Activated naive CD4-positive, alpha-beta T cell treated with Interleukin-2 at 50 U/mL for 16 hours (primary cell): ENCODE results near the gene COLEC12.

Experiments used
- DNase-seq: peaks from one replicate; pipeline ENCODE4 v3.0.0-alpha.2; 2020

The COLEC12 gene

DNA sequence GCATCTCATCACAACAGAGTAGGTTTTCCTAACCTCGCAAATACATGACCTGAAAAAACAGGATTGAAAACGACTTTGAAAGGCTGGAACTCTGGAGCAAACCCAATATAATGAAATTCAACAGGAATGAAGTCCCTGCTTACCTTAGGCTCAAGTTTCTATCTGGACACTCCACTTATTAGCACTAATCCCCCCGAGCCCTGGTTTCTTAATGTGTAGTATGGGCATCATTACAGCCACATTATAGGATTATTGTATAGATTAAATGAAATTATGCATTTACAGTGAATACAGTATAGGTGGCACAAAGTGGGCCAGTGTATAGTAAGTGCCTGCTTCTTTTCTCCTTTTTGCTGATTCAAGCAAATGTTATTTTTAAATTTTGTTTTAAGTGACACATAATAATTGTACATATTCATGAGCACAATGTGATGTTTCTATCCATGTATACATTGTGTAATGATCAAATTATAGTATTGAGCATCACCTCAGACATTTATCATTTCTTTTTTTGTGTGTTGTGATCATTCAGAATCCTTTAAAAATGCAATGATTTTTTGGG lies 118.0 kb downstream of the COLEC12 start:
- no peak for DNase-seq

DNA sequence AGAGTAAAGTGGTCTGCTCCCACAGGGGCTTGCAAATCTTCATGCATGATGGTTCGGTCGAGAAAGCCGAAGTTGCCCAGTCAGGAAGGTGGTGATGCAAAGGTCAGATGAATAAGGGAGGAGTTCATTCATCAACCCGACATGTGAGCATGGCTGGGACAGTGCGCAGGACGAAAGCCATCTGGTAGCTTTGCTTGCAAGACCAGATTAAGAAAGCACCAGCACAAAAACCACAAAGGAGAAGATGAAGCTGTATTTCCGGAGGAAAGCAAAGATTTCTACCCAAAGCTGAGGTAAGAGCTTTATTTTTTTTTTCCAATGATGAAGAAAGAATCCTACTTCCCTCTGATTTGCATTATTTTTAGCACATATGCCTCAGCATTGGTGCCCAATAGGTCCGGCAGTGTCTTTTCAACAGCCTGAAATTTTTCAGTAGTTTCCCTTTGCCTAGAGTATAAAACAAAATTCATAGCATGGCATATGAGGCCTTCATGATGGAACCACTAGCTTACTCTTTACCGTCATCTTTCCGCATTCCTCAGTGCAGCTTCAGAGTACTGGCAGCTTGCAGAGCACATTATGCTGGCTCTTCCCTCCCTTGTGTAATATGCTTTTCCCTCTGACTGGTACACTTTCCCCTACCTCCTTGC lies 120.7 kb downstream of the COLEC12 start:
- no peak for DNase-seq

DNA sequence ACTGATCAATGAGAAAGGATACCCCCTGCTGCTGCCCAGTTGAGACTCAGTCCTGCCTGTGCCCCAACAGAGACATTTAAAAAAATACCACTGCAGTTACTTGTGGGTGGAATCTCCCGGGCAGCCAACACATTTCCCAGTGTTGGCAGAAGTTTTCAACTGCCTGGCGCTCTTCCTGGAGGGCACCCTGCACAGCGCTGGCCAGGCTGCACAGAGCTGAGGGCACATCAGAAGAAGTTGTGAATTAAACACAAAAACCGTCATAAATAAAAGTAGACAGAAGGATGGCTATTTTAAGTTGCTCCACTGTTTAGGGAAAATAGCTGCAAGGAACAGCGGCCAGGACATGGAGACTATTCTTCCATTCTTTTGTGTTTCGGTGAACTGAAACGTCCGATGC lies 122.4 kb downstream of the COLEC12 start:
- DNase-seq = no peak

DNA sequence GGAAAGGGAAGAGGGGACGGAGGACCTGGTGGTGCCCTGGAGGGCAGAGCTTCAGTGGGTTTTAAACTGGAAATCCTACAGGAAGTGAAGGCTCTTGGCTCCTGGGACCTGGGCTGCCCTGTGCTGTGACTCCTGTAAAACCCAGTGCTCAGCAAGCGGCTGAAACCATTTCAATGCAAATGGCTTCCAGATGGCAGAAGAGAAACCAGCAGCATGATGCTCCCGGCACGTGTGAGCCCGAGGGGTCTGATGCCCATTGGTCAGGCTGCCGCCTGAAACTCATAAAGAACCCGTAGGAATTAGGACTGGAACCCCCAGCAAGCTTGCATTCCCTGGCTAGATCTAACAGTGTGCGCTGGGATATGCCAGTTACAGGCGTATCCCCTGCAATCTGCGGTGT lies 123.4 kb downstream of the COLEC12 start:
- no peak for DNase-seq

DNA sequence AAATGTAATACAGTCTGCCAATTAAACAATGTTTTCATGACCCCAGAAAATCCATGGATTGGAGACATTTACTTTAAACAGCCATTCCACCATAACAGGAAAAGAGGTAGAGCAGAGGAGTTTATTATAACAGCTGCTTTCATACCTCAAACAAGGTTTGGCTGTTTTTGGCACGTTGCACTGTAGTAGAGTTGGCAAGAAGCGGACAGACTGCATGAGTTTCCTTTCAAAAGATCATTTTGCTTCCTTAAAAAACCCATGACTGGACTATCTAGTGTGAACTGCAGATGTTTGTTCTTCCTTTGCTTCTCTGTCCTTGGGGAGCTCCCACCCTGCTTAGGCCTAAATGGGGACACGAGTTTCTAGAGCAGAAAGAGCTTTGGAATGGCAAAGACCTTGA lies 124.2 kb downstream of the COLEC12 start:
- DNase-seq = no peak

DNA sequence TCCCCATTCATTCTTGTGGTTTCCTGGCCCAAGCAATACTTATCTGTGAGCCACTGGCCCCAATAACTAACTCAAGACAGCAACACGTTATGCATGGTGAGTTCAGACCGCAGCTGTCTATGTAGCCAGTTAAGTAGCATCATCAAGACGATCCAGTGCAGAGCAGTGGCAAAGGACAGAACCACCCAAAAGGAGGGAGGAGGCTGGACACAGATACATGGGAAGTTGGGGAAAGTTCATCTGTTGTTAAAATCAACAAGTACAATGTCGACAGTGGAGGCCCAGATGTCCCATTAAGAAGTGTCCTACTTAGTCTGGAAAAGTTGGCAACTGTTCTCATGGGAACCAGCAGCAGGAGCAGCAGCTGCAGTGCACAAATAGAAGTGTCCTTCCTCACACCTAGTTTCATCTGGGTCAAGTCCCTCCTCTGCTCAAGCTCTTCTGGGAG lies 125.8 kb downstream of the COLEC12 start:
- DNase-seq = no peak

DNA sequence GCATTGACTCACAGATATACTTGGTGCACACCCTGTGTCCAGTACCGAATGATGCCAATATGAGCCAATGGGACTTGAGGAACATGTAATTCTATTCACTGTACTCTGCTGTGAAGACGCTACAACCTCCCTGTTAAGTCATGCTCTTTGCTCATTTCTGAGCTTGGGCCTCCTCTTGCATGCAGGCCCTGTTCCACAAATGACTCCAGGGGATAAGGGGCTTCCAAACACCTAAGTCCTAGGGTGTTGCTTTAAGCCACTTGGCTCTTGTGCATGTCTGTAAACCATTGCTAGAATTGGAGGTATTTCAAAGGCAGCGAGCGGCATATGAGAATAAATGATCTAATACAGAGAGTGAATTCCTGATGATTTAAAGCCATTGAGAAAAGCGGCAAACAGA lies 126.7 kb downstream of the COLEC12 start:
- DNase-seq = no peak

DNA sequence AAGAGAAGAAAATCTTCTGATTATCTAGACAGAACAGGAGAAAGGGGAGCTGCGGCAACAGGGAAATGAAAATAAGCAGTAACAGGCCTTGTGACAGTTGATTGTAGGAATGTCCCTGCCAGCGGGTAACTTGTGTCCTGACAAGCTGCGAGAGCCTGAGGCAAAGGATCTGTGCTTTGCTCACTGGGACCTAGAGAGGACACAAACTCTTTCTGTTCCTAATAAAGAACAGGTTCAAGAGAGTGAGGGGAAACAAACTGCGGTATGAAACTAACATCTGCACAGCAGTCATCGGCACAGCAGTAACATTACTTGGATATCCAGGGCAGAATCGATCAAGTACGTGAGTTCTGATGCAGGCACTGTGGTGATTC lies 128.9 kb downstream of the COLEC12 start:
- no peak for DNase-seq

DNA sequence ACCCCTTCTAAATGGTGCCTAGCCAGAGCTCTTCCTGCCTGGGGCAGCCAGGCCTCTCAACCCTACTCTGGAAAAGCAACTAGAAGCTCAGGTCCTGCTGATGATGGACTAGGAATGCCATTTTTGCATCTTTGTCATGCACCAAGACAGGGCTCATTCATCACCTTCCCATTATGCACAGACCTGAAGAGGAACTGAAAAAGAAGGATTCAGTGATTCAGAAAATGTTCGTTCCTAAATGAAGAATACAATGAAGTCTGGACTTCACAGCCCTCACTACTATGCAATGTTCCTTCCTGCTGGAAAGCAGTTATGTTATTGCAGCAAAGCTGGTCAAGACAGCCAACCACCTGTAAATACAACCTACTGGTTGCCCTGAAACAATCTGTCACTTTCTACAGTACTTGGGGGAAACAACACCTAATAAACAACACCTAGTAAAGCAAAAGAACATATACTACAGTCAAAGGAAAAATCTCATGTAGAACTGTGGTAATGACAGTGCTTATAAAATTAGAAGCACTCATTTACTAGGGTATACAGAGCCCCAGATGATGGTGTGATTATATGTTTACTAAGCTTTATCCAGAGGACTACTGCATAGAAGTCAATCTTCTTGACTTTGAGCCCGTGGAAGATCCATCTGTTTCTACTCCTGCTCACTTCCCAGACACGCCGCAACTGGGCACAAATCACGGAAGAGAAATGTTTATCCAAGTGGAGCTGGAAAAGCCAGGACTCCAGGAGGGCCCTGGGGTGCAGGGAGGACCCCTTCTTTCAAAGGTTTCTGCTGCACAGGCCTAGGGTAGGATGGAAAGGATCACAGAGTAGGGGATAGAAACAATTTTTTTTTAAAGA lies 129.5 kb downstream of the COLEC12 start:
- DNase-seq = no peak

DNA sequence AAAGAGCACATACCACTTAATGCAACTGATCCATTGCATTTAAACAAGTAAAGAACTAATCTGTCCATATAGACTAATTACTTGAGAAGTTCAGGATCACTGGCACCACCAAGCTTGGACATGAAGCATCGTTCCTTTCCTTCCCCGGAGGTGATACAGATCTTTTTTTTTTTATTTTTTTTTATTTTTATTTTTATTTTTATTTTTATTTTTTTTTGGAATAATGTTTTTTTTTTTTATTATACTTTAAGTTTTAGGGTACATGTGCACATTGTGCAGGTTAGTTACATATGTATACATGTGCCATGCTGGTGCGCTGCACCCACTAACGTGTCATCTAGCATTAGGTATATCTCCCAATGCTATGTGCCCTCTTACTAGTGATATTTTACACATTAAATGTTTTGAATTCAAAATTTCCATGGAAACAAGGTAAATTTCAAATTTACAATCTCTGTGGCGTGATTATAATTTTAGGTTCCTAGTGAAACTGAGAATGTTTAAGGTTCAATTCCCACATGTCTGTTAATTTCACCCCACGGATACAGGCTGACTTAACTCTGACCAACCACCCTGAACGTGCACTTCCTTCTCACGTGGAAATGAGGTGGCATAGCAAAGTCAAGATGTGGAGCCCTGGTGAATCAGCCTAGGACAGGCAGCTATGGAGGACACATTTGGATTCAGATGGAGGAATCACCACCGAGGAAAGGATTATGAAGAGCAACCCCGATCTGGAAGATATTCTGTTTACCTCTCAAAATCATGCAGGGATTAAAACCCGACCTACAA lies 131.1 kb downstream of the COLEC12 start:
- DNase-seq = no peak

DNA sequence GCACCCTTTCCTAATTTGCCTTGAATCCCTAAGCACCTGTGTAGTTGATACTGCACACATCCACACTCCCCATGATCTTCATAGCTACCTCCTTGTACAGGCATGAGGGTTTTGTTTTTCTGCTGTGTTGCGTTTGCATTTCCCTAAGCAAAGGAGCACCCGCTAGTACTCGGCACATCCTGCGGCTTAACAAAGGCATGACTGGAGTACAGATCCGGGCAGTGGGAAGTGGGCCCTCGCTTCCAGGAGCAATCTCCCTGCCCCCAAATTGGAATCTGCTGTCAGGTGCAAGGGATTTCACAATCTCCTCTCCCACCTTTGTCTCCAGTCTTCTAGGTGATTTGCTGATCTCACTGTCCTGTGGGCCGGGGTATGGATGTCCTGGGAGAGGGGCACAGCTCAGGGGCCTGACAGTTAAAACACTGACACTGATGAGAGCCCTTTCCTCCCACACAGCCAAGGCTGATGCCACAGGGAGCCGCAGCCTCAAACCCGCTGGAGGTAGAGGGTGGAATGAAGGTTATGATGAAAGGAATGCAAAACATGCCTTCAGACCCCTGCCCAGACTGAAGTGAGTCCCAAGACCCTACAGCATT lies 133.9 kb downstream of the COLEC12 start:
- DNase-seq = no peak

DNA sequence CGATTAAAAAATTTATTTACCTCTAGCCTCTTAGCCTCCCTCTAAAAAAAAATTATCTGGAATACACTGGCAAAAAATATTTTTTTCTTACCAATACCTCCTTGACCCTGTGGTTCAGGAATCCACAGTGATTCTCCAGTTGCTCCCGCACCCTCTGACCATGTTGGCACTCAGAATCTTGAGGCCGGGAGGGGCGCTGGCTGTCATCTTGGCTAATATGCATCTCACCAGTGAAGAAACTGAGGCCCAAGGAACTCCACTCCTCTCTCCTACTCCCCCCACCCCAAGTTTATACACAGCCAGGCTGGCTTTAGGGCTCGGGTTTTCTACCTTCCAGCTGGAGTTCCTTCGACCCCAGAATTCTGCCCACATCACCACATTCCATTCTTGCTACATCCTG lies 134.8 kb downstream of the COLEC12 start:
- DNase-seq = no peak

DNA sequence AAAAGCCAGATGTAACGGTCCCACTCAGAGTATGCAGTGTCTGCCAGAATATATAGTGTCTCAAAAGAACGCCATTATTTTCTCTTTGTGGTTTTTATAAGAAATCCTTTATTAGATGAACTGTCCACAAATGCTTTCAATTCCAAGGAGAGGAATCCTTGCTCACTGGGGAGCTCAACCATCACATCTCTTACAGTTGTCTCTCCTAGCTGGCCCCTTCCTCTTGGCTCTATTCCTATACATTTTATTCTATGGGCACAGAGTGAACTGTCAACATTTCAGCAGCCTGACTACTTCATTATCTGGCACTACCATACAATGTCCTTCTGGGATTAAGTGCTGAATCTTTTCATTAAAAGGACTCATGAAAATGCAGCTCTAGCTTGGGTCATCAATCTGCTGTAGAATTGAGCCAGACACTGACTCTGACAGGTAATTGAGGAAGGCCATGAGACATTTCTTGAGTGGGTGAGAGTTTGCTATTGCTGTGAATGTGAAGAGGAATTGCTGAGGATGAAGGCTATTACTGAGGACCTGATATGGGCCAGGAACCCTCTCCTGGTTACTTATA lies 136.2 kb downstream of the COLEC12 start:
- DNase-seq = no peak

DNA sequence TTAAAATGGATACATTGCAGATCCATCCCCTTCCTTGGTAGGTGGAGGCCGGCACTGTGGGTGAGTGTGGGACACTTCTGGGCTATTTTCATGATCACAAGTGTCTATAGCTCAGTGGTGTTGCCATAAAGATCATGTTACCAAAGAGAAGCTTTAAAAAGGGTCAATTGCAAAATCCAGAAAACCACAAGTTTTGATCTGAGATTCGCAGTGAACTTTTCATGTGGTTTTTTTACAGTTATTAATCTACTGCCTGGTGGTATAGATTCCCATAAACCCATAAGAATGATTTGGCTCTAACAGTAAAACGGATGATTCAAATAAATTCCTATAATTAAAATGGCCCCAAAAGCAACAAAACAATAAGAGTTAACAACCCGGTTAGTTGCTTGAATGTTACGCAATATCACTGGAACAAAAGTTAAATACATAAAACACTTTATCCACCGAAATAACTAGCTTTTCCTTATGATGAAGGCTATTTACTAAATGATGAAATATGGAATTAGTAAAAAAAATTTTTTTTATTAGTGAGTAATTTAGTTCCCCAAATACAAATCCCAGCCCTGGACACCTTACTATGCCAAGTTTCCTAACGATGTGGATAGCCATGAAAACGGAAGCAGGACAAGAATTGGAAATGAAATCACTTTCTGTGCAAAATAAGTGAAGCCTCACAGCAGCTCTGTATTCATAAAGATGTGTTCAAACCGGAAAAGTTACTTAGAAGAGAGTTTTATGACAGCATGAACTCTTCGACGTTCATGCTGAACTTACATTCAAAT lies 137.0 kb downstream of the COLEC12 start:
- DNase-seq = no peak

DNA sequence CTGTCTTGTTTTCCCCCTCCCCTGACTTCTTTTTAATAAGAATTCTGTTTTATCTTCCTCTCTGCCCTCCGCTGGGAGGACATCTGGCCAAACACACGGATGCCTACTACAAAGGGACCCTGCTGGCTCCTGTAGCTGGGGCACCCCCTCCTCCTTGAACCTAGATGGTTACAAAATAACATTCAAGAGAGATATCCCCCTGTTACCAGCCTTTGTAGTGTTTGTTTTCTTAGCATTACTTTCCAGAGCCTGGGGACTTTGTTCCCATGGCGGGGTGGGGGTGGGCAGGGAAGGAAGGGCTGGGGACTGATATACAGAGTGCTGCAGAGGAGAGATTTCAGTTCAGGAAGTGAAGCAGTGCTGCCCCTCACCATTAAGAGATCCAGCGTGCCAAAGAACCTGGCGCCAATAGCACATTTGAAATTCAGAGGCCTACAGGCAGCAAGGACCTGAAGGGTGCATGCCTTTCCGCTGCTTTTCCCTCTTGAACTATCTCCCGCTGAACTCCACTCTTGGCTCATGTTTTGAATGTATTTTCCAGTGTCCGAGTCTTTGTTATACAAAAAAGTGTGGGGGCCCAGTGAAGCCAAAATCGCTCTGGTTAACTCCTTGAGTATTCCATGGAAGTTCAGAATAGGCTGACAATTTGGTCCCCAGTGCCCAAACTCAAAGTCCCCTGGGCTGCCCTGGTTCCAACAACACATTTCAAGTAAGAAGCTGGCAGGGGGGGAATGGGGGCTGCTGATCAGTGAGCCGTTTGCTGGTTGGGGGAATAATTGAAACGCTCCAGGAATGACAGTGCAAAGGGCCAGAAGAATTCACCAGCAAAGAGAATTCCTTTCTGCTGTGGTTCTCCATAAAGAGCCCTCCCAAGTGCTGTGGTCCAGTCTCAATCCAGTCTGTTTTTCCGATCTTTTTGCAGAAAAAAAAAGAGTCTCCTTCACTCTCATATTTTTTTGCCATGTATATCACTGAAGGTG lies 137.9 kb downstream of the COLEC12 start:
- no peak for DNase-seq

DNA sequence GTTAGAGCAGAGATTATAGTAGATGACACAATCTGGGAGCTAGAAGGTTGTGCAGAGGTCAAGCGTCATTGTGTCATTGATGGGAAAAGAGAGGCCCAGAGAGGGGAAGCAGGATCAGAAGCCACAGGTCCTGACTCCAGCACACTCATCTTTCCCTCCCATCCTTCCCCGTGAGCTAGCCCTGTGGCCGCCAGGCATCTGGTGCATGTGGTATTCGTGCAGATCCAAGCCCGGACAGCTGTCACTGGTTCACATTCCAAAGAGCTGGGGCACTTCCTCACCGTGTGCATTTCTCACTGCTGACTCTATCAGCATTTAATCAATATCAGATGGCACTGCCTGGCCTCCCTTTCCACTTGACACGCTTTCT lies 138.6 kb downstream of the COLEC12 start:
- no peak for DNase-seq

DNA sequence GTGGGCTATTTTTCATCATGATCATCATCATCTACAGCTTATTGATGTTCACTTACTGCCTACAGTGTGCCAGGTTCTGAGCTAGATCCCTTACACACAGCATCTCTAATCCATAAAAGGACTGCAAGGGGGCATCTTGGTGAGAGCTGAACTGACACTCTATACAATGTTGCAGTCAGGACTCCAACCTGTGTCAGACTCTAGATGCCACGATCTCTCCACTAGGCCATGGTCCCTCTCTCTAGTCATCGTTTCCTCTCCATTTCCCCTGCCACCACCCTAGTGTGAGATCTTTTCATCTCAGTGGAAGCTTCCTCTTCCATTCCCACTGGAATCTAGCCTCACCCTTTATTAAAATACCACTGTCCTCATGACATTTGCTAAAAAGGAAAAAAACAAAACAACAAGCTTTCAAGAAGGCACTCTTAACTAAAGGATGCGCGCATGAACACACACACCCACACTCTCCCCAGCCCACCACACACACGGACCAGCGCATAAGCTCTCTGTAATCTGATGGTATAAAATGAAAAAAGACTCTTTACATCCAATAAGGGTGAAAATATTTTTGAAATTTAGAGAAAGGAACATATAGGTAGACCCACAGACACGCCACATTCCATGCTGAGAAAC lies 139.3 kb downstream of the COLEC12 start:
- no peak for DNase-seq

DNA sequence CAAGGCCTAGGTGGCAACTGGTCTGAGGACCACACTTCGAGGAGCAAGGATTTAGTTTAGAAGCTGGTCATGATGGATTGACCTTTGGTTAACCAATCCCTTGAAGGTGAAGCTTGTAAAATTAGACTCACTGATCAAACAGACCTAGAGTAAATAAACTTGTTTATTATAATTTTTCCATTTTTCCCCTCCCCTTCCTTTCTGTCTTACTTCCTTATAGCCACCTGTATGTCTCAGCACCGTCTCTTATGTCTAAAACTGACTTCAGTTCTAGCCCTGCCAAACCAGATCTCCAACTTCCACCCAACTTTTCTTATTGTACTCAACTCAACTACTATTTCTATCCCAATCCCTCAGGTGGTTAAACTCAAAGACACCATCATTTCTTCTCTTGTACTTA lies 139.8 kb downstream of the COLEC12 start:
- no peak for DNase-seq

DNA sequence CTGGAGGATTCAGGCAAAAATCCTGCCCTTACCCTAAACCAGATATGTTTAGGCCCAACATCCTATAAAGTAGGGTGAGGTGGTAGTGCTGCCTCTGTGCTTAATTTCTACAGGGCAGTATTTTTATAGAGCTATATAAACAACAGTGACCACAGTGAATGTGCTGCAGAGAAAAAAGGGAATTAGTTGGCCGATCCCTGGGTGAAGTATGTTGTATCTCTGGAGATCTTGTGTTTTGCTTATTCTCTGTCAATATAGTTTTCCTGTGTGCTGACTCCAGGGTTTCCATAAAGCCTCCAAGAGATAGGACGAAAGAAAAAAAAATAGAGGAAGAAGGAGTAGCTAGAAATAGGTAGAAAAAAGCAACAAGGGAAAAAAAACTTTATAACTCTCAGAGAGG lies 143.7 kb downstream of the COLEC12 start:
- no peak for DNase-seq

DNA sequence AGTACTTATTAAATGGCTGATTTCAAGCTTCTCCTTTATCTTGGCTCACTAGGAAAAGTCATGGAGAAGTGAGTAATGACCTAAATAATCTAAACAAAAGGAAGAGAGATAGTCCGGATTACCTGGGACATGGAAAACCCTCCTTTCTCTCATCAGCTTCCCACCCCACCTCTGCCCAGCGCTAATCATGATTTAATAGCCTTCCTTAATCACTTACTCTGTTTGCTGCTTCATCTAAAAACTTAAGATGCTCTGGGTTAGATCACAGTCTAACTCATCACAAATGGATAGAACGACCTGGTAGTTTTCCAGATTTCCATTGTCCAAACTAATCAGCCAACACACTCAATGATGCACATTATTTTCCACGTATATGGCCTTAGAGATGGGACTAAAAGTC lies 144.8 kb downstream of the COLEC12 start:
- no peak for DNase-seq
